Measurements from ENCODE around the gene KCNB1.
A peak's percentile ranks its signal among the peaks of the same experiment; 100 is the strongest.

KCNB1 gene

GRCh38 chr20:49486064-49486463 lies 3.6 kb upstream of the KCNB1 start:
- Histone ChIP-seq H3K9me3 (no peaks in the 10 kb centered on the region), H3K4me1 (no peaks in the 10 kb centered on the region), H3K27me3 (ENCODE audit: low read depth) (peaks cover 11% of the 10 kb centered on the region), H3K36me3 (replicated peaks) (no peaks in the 10 kb centered on the region), H3K4me3 (no peak overlapping the region)
- DNase-seq (ENCODE audit: low spot score in 2 of 2): no peak
- in situ Hi-C loops (cut with MboI; ENCODE audit: low sequenced_read_pairs): no loop called here

GRCh38 chr20:49485563-49485962 lies 3.1 kb upstream of the KCNB1 start:
- no peak for DNase-seq (ENCODE audit: low spot score in 2 of 2)
- H3K4me1 ChIP-seq: no peaks in the 10 kb centered on the region
- H3K27me3 ChIP-seq (ENCODE audit: low read depth): peaks cover 11% of the 10 kb centered on the region
- in situ Hi-C loops (cut with MboI; ENCODE audit: low sequenced_read_pairs): no loop called here
- no peak overlapping the region for H3K4me3 ChIP-seq
- no peaks in the 10 kb centered on the region for H3K36me3 ChIP-seq (replicated peaks)
- H3K9me3 ChIP-seq: no peaks in the 10 kb centered on the region

- Histone ChIP-seq H3K27me3 (ENCODE audit: low read depth) (peaks cover 11% of the 10 kb centered on the region), H3K36me3 (replicated peaks) (no peaks in the 10 kb centered on the region), H3K4me3 (peak overlapping the region; percentile 18), H3K9me3 (no peaks in the 10 kb centered on the region), H3K4me1 (no peaks in the 10 kb centered on the region)
- in situ Hi-C loops (cut with MboI; ENCODE audit: low sequenced_read_pairs): loop anchor here (5.0 kb wide), 1 partner anchor 152 kb away; no protein-coding TSS in a partner anchor
- peak; percentile 67 to 88 for DNase-seq (ENCODE audit: low spot score in 2 of 2)
These were observed 2.0 kb upstream of the KCNB1 start for GRCh38 chr20:49484180-49485140.

- peaks cover 11% of the 10 kb centered on the region for H3K27me3 ChIP-seq (ENCODE audit: low read depth)
- no peaks in the 10 kb centered on the region for H3K4me1 ChIP-seq
- no peaks in the 10 kb centered on the region for H3K36me3 ChIP-seq (replicated peaks)
- in situ Hi-C loops (cut with MboI; ENCODE audit: low sequenced_read_pairs): loop anchor here (5.0 kb wide), 1 partner anchor 151 kb away; no protein-coding TSS in a partner anchor
- no peak for DNase-seq (ENCODE audit: low spot score in 2 of 2)
- no peaks in the 10 kb centered on the region for H3K9me3 ChIP-seq
- no peak overlapping the region for H3K4me3 ChIP-seq
These were observed 1.2 kb upstream of the KCNB1 start for GRCh38 chr20:49483696-49484123.

- Histone ChIP-seq H3K9me3 (no peaks in the 10 kb centered on the region), H3K4me1 (no peaks in the 10 kb centered on the region), H3K27me3 (ENCODE audit: low read depth) (peaks cover 11% of the 10 kb centered on the region), H3K4me3 (no peak overlapping the region), H3K36me3 (replicated peaks) (no peaks in the 10 kb centered on the region)
- no peak for DNase-seq (ENCODE audit: low spot score in 2 of 2)
- in situ Hi-C loops (cut with MboI; ENCODE audit: low sequenced_read_pairs): loop anchor here (5.0 kb wide), 1 partner anchor 151 kb away; no protein-coding TSS in a partner anchor
These were observed 689 bp upstream of the KCNB1 start for GRCh38 chr20:49483018-49483695.

GRCh38 chr20:49482173-49482572 lies 295 bp downstream of the KCNB1 start:
- DNase-seq (ENCODE audit: low spot score in 2 of 2): no peak
- peaks cover 12% of the 10 kb centered on the region for H3K27me3 ChIP-seq (ENCODE audit: low read depth)
- H3K9me3 ChIP-seq: no peaks in the 10 kb centered on the region

GRCh38 chr20:49481116-49481515 lies 1.4 kb downstream of the KCNB1 start:
- no peak for DNase-seq (ENCODE audit: low spot score in 2 of 2)
- in situ Hi-C loops (cut with MboI; ENCODE audit: low sequenced_read_pairs): loop anchor here (5.0 kb wide), 1 partner anchor 149 kb away; no protein-coding TSS in a partner anchor
- H3K4me1 ChIP-seq: no peaks in the 10 kb centered on the region
- no peak overlapping the region for H3K4me3 ChIP-seq
- no peaks in the 10 kb centered on the region for H3K36me3 ChIP-seq (replicated peaks)
- peaks cover 12% of the 10 kb centered on the region for H3K27me3 ChIP-seq (ENCODE audit: low read depth)
- no peaks in the 10 kb centered on the region for H3K9me3 ChIP-seq

More at GRCh38 chr20:49482173-49482572, 295 bp downstream of the KCNB1 start:
- no peaks in the 10 kb centered on the region for H3K4me1 ChIP-seq
- in situ Hi-C loops (cut with MboI; ENCODE audit: low sequenced_read_pairs): loop anchor here (5.0 kb wide), 1 partner anchor 150 kb away; no protein-coding TSS in a partner anchor
- H3K36me3 ChIP-seq (replicated peaks): no peaks in the 10 kb centered on the region
- H3K4me3 ChIP-seq: no peak overlapping the region

GRCh38 chr20:49480236-49480635 lies 2.2 kb downstream of the KCNB1 start:
- Histone ChIP-seq H3K9me3 (no peaks in the 10 kb centered on the region), H3K4me1 (no peaks in the 10 kb centered on the region), H3K4me3 (no peak overlapping the region), H3K27me3 (ENCODE audit: low read depth) (peaks cover 20% of the 10 kb centered on the region), H3K36me3 (replicated peaks) (no peaks in the 10 kb centered on the region)
- DNase-seq (ENCODE audit: low spot score in 2 of 2): no peak
- in situ Hi-C loops (cut with MboI; ENCODE audit: low sequenced_read_pairs): loop anchor here (5.0 kb wide), 1 partner anchor 148 kb away; no protein-coding TSS in a partner anchor

GRCh38 chr20:49479785-49480184 lies 2.7 kb downstream of the KCNB1 start:
- H3K4me3 ChIP-seq: no peak overlapping the region
- no peaks in the 10 kb centered on the region for H3K36me3 ChIP-seq (replicated peaks)
- in situ Hi-C loops (cut with MboI; ENCODE audit: low sequenced_read_pairs): loop anchor here (5.0 kb wide), 1 partner anchor 147 kb away; no protein-coding TSS in a partner anchor
- no peak for DNase-seq (ENCODE audit: low spot score in 2 of 2)
- H3K27me3 ChIP-seq (ENCODE audit: low read depth): peaks cover 25% of the 10 kb centered on the region
- H3K9me3 ChIP-seq: no peaks in the 10 kb centered on the region
- no peaks in the 10 kb centered on the region for H3K4me1 ChIP-seq

- Histone ChIP-seq H3K36me3 (replicated peaks) (no peaks in the 10 kb centered on the region), H3K27me3 (ENCODE audit: low read depth) (peaks cover 25% of the 10 kb centered on the region), H3K4me3 (no peak overlapping the region), H3K4me1 (no peaks in the 10 kb centered on the region), H3K9me3 (no peaks in the 10 kb centered on the region)
- in situ Hi-C loops (cut with MboI; ENCODE audit: low sequenced_read_pairs): no loop called here
- no peak for DNase-seq (ENCODE audit: low spot score in 2 of 2)
These were observed 3.4 kb downstream of the KCNB1 start for GRCh38 chr20:49478754-49479689.

GRCh38 chr20:49478266-49478665 lies 4.2 kb downstream of the KCNB1 start:
- Histone ChIP-seq H3K4me3 (no peak overlapping the region), H3K27me3 (ENCODE audit: low read depth) (peaks cover 22% of the 10 kb centered on the region), H3K4me1 (no peaks in the 10 kb centered on the region), H3K36me3 (replicated peaks) (no peaks in the 10 kb centered on the region), H3K9me3 (no peaks in the 10 kb centered on the region)
- DNase-seq (ENCODE audit: low spot score in 2 of 2): no peak
- in situ Hi-C loops (cut with MboI; ENCODE audit: low sequenced_read_pairs): no loop called here

- in situ Hi-C loops (cut with MboI; ENCODE audit: low sequenced_read_pairs): no loop called here
- Histone ChIP-seq H3K27me3 (ENCODE audit: low read depth) (peaks cover 19% of the 10 kb centered on the region), H3K9me3 (no peaks in the 10 kb centered on the region), H3K4me3 (no peak overlapping the region), H3K36me3 (replicated peaks) (no peaks in the 10 kb centered on the region), H3K4me1 (no peaks in the 10 kb centered on the region)
- no peak for DNase-seq (ENCODE audit: low spot score in 2 of 2)
These were observed 5.3 kb downstream of the KCNB1 start for GRCh38 chr20:49477200-49477599.

GRCh38 chr20:49476016-49476355 lies 6.5 kb downstream of the KCNB1 start:
- Histone ChIP-seq H3K36me3 (replicated peaks) (no peaks in the 10 kb centered on the region), H3K27me3 (ENCODE audit: low read depth) (peaks cover 25% of the 10 kb centered on the region), H3K4me1 (no peaks in the 10 kb centered on the region), H3K4me3 (no peak overlapping the region), H3K9me3 (no peaks in the 10 kb centered on the region)
- DNase-seq (ENCODE audit: low spot score in 2 of 2): no peak
- in situ Hi-C loops (cut with MboI; ENCODE audit: low sequenced_read_pairs): no loop called here

All from HAP-1 (cell line).